Hematopoietic multipotent progenitor cell treated with erythropoietin and hydrocortisone succinate and interleukin-3 and kit ligand, for 8 days (in vitro differentiated cells): ENCODE data around the gene GPD1L.

Experiments used
- DNase-seq: peaks from one replicate; pipeline ENCODE4 v3.0.0-alpha.2; 2015

GPD1L gene

GRCh38 chr3:32140943-32141342, 34.5 kb downstream of the GPD1L start:
- DNase-seq = peak; percentile 88

- peak; percentile 83 for DNase-seq
Measured at GRCh38 chr3:32143849-32144757, 37.7 kb downstream of the GPD1L start.

DNA sequence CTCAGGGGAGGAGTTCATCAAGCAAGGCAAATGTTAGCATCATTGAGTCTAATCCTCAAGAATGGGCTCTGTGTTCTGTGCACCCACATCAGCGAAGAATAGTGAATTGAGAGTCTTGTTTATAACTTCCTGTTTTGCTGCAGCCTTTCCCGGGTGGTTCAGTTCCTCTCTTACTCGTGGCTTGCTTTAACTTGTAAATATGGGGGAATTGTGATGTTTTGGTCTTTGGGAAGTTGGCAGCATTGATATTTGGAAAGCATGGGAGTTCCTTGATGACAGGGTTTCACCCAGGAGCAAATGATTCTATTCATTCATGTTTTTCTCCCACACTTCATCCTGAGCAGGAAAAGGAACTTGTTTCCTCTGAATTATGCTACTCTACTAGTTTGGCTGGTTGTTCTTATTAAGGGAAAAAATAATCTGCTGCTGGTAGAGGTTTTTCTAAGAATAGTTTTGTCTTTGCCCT, 40.4 kb downstream of the GPD1L start:
- no peak for DNase-seq

DNA sequence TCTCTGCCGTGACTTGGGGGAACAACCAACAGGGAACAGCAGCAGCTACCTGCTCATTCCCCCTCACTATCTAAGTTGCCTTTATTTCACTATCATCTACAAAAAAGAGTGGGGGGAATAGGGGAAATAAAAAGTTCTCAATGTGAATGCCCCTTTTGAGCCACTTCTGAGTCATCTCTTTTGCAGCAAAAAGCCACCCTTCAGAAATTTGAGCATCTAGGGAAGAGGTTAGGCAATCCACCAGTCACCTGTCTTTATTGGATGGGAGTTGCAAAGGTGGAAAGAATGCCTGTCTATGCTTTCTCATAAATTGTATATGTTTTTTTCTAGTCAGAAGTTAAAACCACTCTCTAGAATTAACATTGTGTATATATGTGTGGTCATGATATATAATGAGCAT, 41.1 kb downstream of the GPD1L start:
- no peak for DNase-seq

DNA sequence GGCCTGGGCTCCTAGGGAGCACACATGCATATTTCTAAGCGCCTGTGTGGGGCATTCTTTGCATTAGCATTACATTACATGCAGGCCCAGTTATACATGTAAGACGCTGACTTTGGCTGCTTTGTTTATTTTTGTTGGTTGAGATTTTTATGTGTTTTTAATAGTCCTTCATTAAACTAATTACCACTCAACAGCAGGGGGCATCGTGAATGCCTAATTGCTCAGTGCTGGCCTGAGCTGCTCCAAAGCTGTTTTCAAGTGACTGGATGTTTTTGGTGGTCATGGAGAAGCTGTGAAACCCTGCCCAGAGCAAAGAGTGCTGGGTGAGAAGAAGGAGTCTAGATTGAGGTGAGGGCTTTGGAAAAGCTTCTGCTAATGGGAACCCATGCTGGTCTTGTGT, 41.5 kb downstream of the GPD1L start:
- DNase-seq = no peak

GRCh38 chr3:32148351-32148750, 41.9 kb downstream of the GPD1L start:
- no peak for DNase-seq

- DNase-seq = no peak
Measured at GRCh38 chr3:32153414-32154204, 47.2 kb downstream of the GPD1L start.

DNA sequence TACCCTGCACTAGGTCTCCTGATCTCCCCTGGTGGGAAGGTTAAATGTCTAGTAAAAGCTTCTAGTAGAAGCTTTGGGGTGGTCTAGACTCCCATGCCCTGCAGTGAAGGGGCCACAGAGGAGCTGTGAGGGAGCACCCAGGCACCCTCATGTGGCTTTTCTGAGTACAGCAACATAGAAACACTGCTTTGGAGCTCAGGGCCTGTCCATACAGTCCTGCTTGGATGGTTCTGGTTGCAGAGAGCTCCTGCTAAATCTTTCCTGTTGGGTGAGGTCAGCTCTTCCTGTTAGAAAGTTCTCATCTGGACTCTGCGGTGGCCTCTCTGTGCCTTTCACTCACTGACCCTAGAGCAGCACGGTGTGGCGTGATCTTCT, 47.8 kb downstream of the GPD1L start:
- no peak for DNase-seq

- no peak for DNase-seq
Measured at GRCh38 chr3:32155117-32155516, 48.7 kb downstream of the GPD1L start.

- no peak for DNase-seq
Measured at GRCh38 chr3:32157600-32158264, 51.3 kb downstream of the GPD1L start.

- DNase-seq = no peak
Measured at GRCh38 chr3:32160706-32161214, 54.3 kb downstream of the GPD1L start.

GRCh38 chr3:32165442-32165841, 59.0 kb downstream of the GPD1L start:
- DNase-seq = no peak

DNA sequence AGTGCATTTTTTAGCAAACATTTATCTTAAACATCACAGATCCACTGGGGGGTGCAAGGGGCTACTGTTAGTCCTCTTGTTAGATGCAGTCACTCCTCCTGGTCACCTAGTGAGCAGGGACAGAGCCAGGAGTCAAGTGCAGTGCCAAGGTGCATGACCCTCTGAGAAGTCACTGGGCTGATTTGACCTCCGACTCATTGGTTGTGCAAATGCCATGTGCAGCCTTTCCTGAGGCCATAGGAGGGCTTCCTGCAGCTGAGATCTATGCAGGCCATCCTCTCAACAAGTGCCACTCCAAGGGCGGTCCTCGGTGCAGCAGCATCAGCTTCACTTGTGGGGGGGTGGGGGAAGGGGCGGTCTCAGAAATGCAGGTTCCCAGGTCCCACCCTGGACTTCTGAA, 60.2 kb downstream of the GPD1L start:
- DNase-seq = no peak

GRCh38 chr3:32172420-32172819, 66.0 kb downstream of the GPD1L start:
- DNase-seq = no peak

GRCh38 chr3:32175607-32176197, 69.3 kb downstream of the GPD1L start:
- peak; percentile 82 for DNase-seq

DNA sequence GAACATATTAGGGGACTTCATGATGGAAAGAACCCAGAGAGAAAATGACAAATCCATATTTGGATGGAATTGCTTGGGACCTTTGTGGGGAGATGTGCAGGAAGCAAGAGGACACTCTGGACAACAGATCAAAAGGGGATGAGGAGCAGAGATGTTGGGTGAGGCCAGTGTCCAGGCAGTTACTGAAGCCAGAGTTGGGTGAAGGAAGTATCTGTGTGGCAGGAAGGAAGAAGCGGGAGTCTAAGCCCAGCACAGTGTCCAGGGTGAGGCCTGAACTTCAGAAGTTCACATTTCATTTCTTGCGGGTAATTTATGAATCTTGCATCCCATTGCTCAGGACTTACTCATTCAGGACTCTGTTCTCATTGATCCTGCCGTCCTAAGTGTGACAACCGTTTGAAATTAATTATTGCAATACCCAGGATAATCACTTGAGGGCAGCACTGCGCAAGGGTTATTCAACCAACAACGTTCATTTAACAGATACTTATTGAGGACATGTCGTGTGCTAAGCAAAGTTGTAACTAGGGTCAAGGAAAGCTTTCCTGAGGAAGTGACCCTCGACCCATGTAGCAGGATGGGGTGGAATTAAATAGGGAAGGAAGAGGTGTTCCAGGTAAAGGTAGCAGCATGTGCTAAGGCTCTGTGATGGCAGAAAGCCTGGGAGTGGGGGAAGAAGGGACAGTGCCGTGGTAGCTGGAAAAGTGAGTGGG, 70.7 kb downstream of the GPD1L start:
- DNase-seq = peak; percentile 84

DNA sequence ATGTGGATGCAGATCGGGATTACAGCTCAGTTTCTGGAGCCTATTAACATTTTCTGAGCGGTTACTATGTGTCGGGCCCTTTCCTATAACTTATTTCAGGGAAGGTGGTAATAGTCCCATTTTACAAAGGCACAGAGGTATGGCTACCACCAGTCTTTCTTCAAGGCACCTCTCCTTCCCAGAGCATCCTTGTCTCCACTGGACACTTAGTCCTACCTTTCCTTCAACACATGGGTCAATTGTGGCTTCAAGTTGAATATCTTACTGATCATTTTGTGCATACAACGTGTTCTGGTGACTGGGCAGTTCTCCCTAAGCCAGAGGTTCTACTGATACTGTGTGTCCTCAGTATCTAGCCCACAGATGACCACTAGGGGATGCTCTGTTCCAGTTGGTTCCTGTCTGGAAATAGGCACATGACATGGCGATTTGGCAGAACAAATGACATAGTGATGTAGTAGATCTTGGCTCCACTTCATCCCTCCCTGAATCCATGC, 71.3 kb downstream of the GPD1L start:
- peak; percentile 90 for DNase-seq

DNA sequence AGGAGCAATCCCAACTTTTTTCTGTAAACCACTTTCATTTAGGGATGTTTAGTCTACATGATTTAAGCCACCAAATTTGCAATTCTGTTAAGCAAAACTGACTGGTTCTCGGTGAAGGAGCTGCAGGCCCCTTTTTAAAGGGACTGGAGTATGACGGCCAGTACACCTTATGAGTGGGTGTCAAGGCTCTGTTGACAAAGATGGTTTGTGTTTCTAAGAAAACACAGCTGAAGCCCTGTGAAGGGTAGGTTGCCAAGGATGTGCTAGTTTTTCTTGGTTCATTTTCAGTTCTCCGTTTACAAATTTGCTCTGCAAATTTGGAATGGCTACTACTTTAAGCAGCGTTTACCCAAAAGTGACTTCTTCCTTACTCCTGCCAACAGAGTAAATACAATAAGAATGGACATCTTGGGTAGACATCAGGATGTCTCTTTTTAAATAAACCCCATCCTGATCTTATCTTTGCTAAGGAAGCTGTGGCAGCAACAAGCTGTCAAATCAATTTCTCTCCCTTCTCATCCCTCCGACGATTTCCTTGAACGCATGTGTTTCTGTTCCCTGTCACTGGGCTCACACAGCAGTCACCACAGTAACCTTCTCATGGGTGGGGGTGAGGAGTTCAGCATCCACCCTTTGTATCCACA, 73.8 kb downstream of the GPD1L start:
- DNase-seq = no peak

DNA sequence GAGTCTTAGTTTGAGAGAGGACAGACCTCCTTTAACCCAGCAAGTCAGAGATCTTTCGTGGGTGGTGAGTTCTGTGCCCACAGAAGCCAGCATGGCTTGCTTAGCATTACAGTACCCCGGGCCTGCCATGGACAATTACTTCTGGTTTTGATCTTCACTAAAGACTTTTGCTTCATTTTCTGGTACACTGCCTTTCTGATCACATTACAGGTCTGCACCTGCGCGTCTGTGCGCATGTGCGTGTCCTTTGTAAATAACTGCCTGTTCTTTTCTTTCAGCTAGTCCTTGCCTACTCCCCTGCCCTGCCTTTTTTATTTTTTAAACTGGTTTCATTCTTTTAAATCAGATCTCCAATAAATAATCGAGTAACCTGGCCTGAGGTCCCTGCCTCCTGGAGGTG, 74.9 kb downstream of the GPD1L start:
- no peak for DNase-seq

GRCh38 chr3:32181796-32182195, 75.4 kb downstream of the GPD1L start:
- no peak for DNase-seq

DNA sequence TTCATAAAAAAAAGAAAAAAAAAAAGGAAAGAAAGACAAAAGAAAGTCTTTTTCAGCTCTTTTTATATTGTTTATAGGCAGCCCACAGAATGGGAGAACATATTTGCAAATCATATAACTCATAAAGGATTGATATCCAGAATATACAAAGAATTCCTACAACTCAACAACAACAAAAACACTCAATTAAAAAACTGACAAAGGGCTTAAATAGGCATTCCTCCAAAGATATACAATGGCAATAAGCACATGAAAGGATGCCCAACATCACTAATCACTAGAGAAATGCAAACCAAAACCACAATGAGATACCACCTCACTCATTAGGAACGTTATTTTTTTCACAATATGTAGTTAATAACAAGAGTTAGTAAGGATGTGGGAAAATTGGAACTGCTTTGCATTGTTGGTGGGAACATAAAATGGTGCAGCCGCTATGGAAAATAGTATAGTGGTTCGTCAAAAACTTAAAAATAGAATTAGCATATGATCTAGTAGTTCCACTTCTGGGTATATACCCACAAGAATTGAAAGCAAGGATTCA, 77.8 kb downstream of the GPD1L start:
- no peak for DNase-seq
